Activated naive CD4-positive, alpha-beta T cell treated with anti-CD3 and anti-CD28 coated beads, Interleukin-2, amount 10 ng/mL, durations not matched to agents 7 days and 5 days (primary cell): ENCODE data around the gene ASS1.
"Not testable (repeated sequence)": the region's sequence is repeated elsewhere in the genome, so short reads cannot be mapped to it uniquely, and the experiment has no call there.

ENCODE experiments used
- CTCF ChIA-PET: fragments of 350-600 bp; sonication (Branson Sonifier 250); formaldehyde crosslinking; loops from one replicate; lab custom pipeline; 2021; ENCODE audit warnings: antibody characterized with exemption; lab: Charles Lee
- DNase-seq: peaks from one replicate; pipeline ENCODE4 v3.0.0-alpha.2; 2020
- H3K27ac Mint-ChIP-seq: one replicate; pipeline ENCODE4 v1.8.0; 2021; ENCODE audit warnings: mild to moderate bottlenecking, moderate library complexity, mixed read lengths
- H3K27me3 Mint-ChIP-seq: one replicate; pipeline ENCODE4 v1.8.0; 2021; ENCODE audit warnings: mild to moderate bottlenecking, mixed read lengths
- H3K36me3 Mint-ChIP-seq: one replicate; pipeline ENCODE4 v1.8.0; 2021; ENCODE audit warnings: mixed read lengths
- H3K4me1 Mint-ChIP-seq: one replicate; pipeline ENCODE4 v1.8.0; 2021; ENCODE audit warnings: mixed read lengths
- H3K4me3 Mint-ChIP-seq: one replicate; pipeline ENCODE4 v1.8.0; 2021; ENCODE audit warnings: mild to moderate bottlenecking, moderate library complexity, mixed read lengths
- H3K9me3 Mint-ChIP-seq: one replicate; pipeline ENCODE4 v1.8.0; 2021; ENCODE audit warnings: mixed read lengths

Gene ASS1

GRCh38 chr9:130434656-130435055, 10.1 kb upstream of the ASS1 start:
- H3K9me3 Mint-ChIP-seq, CTCF ChIA-PET, H3K36me3 Mint-ChIP-seq, H3K4me1 Mint-ChIP-seq, DNase-seq, H3K4me3 Mint-ChIP-seq, H3K27ac Mint-ChIP-seq: not testable (repeated sequence)
- H3K27me3 Mint-ChIP-seq, result peaks cover 69% of the 10 kb centered on the region

DNA sequence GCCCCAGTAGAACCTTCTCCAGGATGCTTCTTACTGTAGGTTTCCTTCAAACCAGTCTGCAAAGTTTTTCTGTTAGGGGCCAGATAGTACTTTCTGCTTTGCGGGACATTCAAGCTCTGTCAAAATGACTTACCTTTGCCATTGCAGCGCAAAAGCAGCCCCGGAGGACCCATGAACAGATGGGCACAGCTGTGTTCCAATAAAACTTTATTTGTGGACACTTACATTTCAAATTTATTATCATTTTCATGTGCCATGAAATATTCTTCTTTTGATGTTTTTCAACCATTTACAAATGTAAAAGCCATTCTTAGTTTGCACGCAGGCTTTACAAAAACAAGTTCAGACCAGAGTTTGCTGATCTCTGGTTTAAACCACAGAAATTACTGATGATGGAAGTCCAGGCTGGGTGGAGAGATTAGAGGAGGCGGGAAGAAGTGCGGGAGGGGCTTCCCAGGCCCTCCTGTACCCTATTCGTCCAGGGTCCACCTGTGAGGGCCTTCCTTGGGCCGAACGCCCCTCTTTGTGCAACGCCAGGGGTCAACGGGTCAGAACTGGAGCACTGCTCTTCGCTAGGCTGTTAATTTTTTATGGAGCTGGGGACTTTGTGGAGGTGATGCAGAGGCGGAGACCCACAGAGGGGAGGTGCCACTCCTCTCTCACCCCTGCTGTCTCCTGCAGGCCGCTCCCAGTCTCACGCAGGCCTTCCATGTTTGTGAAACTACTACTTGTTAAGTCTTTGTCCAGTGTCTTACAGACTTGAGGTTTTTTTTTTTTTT, 7.6 kb upstream of the ASS1 start:
- Mint-ChIP-seq H3K4me3 (no peak overlapping the region), H3K27me3 (peaks cover 63% of the 10 kb centered on the region), H3K27ac (no peak overlapping the region), H3K36me3 (no peaks in the 10 kb centered on the region), H3K4me1 (peaks cover 4% of the 10 kb centered on the region), H3K9me3 (peaks cover 9% of the 10 kb centered on the region)
- CTCF ChIA-PET, result no interaction called here
- DNase-seq, result no peak

DNA sequence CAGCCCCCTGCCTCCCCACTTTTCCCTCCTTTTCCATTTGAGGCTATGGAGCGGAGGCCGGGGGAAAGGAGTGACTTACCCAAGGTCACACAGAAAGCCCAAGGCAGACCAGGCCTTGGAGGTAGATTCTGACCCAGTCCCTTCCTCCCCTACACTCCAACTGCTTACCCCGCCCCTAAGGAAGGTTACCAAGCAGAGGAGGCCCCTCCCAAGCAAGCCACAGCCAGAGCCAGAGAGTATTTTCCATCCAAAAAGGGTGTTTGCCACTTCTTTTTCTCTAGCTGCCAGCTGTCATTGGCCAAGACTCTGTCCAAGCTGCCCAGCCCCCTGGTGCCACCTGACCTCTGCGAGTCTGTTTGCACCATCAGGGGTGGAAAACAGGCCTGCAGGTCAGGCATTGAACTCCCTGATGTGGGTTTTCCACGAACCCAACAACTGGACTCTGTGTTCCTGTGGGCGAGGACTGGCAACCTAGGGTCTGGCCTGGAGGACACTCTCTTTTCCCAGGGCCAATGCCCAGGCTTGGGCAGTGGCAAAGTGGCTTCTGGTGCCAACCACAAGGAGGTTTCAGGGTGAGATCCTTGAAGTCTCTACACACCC, 6.3 kb upstream of the ASS1 start:
- Mint-ChIP-seq H3K27ac (no peak overlapping the region), H3K4me3 (no peak overlapping the region), H3K27me3 (peaks cover 63% of the 10 kb centered on the region), H3K4me1 (no peaks in the 10 kb centered on the region), H3K36me3 (no peaks in the 10 kb centered on the region), H3K9me3 (peaks cover 10% of the 10 kb centered on the region)
- CTCF ChIA-PET, result no interaction called here
- no peak for DNase-seq

DNA sequence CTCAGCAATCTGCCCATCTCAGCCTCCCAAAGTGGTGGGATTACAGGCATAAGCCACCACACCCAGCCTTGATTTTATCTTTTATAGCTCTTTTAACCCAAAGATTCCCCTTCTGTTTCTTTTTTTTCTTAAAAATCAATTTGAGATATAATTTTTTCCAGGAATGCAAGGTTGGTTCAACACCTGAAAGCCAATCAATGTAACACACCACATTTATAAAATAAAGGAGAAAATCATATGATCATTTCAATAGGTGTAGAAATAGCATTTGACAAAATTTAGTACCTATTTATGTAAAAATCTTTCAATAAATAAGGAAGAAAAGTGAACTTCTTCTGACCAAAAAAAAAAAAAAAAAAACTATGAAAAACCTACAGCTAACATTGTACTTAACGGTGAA, 3.7 kb upstream of the ASS1 start:
- H3K4me3 Mint-ChIP-seq, result no peak overlapping the region
- no peak overlapping the region for H3K27ac Mint-ChIP-seq
- H3K36me3 Mint-ChIP-seq, result no peaks in the 10 kb centered on the region
- no peak for DNase-seq
- H3K27me3 Mint-ChIP-seq, result peaks cover 61% of the 10 kb centered on the region
- CTCF ChIA-PET, result no interaction called here
- H3K4me1 Mint-ChIP-seq, result peaks cover 2% of the 10 kb centered on the region
- peaks cover 10% of the 10 kb centered on the region for H3K9me3 Mint-ChIP-seq

DNA sequence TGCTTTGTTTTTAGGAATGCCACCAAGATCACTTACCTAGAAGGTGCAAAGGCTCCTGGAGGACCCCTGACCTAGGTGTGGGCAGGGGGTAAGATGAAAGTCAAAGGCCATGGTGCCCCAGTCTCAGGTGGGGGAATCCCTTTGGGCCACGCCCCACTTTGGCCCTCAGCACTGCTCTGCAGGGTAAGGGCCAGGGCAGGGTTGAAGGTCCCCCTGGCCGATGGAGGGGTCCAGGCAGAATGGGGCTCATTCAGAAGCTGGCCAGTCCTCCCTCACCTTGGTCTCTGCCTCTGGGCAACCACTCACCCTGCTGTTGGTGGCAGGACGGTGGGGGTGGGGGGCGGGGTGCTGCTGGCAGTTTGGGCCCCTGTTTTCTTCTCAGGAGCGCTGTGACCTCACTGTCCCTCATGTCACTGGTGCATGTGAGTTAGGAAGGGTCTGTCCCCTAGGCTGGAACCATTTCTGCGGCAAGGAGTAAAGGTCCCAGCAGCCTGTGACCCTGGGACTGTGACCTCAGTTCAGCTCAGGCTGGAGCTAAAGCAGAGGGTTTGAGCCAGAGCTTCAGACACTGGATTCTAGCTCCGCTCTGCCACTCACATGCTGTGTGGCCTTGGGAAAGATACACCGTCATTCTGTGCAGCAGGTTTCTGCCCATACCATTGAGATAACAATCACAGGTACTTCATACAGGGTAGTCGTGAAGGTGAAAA, 1.9 kb upstream of the ASS1 start:
- no peaks in the 10 kb centered on the region for H3K36me3 Mint-ChIP-seq
- DNase-seq, result no peak
- peaks cover 10% of the 10 kb centered on the region for H3K9me3 Mint-ChIP-seq
- no peak overlapping the region for H3K27ac Mint-ChIP-seq
- H3K4me1 Mint-ChIP-seq, result peaks cover 13% of the 10 kb centered on the region
- H3K4me3 Mint-ChIP-seq, result no peak overlapping the region
- H3K27me3 Mint-ChIP-seq, result peaks cover 67% of the 10 kb centered on the region
- CTCF ChIA-PET, result no interaction called here

DNA sequence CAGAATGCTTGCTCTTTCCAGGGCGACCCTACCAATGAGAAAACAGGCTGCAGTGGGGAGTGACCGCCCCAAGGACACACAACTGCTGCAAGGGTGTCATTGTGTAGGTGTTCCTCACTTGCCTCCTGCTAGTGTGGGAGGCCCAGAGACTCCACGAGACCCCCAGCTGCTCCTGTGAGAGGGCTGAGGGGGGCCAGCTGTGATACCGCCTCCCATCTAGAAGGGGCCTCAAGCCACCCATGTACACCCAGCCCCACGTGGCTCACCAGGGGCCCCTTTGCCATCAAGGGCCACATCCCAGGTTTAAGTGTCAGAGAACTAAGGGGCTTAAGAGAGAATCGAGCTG, 1.3 kb upstream of the ASS1 start:
- DNase-seq, result no peak
- Mint-ChIP-seq H3K27me3 (peaks cover 67% of the 10 kb centered on the region), H3K4me3 (no peak overlapping the region), H3K27ac (no peak overlapping the region), H3K36me3 (no peaks in the 10 kb centered on the region), H3K9me3 (peaks cover 10% of the 10 kb centered on the region), H3K4me1 (peaks cover 19% of the 10 kb centered on the region)
- CTCF ChIA-PET, result no interaction called here

GRCh38 chr9:130443840-130444492, 795 bp upstream of the ASS1 start:
- no peak for DNase-seq
- Mint-ChIP-seq H3K4me1 (peaks cover 23% of the 10 kb centered on the region), H3K4me3 (no peak overlapping the region), H3K36me3 (no peaks in the 10 kb centered on the region), H3K27me3 (peaks cover 68% of the 10 kb centered on the region), H3K9me3 (peaks cover 10% of the 10 kb centered on the region), H3K27ac (no peak overlapping the region)
- CTCF ChIA-PET, result no interaction called here

- Mint-ChIP-seq H3K4me1 (peaks cover 23% of the 10 kb centered on the region), H3K27me3 (peaks cover 79% of the 10 kb centered on the region), H3K36me3 (no peaks in the 10 kb centered on the region), H3K27ac (no peak overlapping the region), H3K9me3 (peaks cover 8% of the 10 kb centered on the region), H3K4me3 (peak overlapping the region; percentile 35)
- no peak for DNase-seq
- CTCF ChIA-PET, result no interaction called here
These were observed 665 bp downstream of the ASS1 start for GRCh38 chr9:130445268-130445983.

- H3K27ac Mint-ChIP-seq, result no peak overlapping the region
- H3K27me3 Mint-ChIP-seq, result peaks cover 88% of the 10 kb centered on the region
- H3K4me3 Mint-ChIP-seq, result peak overlapping the region; percentile 35
These were observed 1.5 kb downstream of the ASS1 start for GRCh38 chr9:130446101-130446861.

GRCh38 chr9:130447193-130447816, 2.5 kb downstream of the ASS1 start:
- H3K27me3 Mint-ChIP-seq, result peaks cover 91% of the 10 kb centered on the region
- H3K9me3 Mint-ChIP-seq, result no peaks in the 10 kb centered on the region
- no peaks in the 10 kb centered on the region for H3K36me3 Mint-ChIP-seq
- H3K4me1 Mint-ChIP-seq, result peaks cover 32% of the 10 kb centered on the region
- no peak for DNase-seq
- CTCF ChIA-PET, result interaction anchor here (1.6 to 2.9 kb wide), 3 partner anchors 13 to 237 kb away, joined by 4 to 10 read pairs (median 9); no protein-coding TSS in a partner anchor
- no peak overlapping the region for H3K4me3 Mint-ChIP-seq
- no peak overlapping the region for H3K27ac Mint-ChIP-seq

More at GRCh38 chr9:130446101-130446861, 1.5 kb downstream of the ASS1 start:
- Mint-ChIP-seq H3K4me1 (peaks cover 31% of the 10 kb centered on the region), H3K36me3 (no peaks in the 10 kb centered on the region), H3K9me3 (peaks cover 7% of the 10 kb centered on the region)
- DNase-seq, result no peak
- CTCF ChIA-PET, result interaction anchor here (1.6 to 2.9 kb wide), 2 partner anchors 14 to 238 kb away, joined by 4 to 9 read pairs; no protein-coding TSS in a partner anchor

DNA sequence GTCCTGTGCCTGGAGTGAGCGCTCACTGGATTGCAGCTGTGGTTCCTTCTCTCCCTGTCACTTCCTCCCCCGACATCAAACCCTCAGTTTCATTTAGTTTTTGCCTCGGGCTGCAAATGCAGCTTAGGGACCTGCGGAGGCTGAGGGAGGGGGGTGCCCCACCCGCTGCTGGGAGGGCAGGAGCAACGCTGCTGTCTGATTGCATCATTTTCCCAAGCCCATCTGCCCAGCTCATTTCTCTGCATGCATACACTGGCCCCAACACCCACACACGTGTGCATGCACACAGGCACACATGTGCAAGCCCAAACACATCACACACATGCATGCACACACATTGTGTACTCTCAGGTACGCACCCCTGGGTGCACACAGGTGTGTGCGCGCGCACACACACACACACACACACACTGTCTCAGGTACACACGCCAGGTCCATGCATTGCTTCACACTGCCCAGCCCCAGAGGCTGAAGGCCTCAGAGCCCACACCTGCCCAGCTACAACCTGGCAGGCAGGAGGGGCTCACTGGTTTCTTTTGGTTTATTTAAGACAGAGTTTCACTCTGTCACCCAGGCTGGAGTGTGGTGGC, 3.4 kb downstream of the ASS1 start:
- DNase-seq, result peak; percentile 36
- H3K36me3 Mint-ChIP-seq, result no peaks in the 10 kb centered on the region
- H3K27me3 Mint-ChIP-seq, result peaks cover 84% of the 10 kb centered on the region
- H3K27ac Mint-ChIP-seq, result peak overlapping the region; percentile 49
- peaks cover 32% of the 10 kb centered on the region for H3K4me1 Mint-ChIP-seq
- CTCF ChIA-PET, result interaction anchor here (1.6 to 2.9 kb wide), 3 partner anchors 12 to 236 kb away, joined by 4 to 10 read pairs (median 9); no protein-coding TSS in a partner anchor
- H3K9me3 Mint-ChIP-seq, result no peaks in the 10 kb centered on the region
- H3K4me3 Mint-ChIP-seq, result no peak overlapping the region

DNA sequence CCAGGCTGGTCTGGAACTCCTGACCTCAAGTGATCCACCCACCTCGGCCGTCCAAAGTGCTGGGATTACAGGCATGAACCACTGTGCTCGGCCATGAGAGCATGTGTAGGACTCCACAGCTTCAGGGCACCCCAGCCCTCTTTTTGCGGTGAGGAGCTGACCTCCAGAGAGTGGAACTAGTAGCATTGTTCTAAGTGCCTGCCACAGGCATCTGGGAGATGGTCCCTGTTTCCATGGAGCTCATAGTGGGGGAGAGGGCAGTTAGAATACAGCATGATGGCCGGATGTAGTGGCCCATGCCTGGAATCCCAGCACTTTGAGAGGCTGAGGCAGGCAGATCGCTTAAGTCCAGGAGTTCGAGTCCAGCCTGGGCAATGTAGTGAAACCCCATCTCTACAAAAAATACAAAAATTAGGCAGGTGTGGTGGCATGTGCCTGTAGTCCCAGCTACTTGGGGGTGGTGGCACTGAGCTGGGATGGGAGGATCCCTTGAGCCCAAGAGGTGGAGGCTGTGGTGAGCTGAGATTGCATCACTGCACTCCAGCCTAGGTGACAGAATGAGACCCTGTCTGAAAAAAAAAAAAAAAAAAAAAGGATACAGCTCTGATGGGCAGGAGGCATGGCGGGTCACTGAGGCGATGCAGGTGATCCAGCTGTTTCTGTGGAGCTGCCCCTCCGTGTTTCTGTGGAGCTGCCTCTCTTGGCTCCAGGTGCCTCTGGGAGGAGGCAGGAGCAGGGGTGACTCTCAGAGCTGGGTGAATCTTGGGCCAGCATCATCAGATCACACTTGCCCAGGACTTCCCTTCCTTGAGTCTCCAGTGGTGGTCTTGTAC, 4.2 kb downstream of the ASS1 start:
- CTCF ChIA-PET, result interaction anchor here (2.5 to 2.9 kb wide), 2 partner anchors 11 to 234 kb away, joined by 9 to 10 read pairs; no protein-coding TSS in a partner anchor
- H3K4me3 Mint-ChIP-seq, result no peak overlapping the region

More for the DNA sequence above, 4.2 kb downstream of the ASS1 start:
- Mint-ChIP-seq H3K36me3 (no peaks in the 10 kb centered on the region), H3K4me1 (peaks cover 32% of the 10 kb centered on the region), H3K27ac (no peak overlapping the region), H3K27me3 (peaks cover 75% of the 10 kb centered on the region), H3K9me3 (no peaks in the 10 kb centered on the region)
- DNase-seq, result no peak
